ENCODE data around the gene NUDT14.

NUDT14 gene

GRCh38 chr14:105131241-105131640, 49.9 kb downstream of the NUDT14 start:
- DNase-seq = no peak

- no peak for DNase-seq
Measured at GRCh38 chr14:105128059-105128458, 53.1 kb downstream of the NUDT14 start.

GRCh38 chr14:105126981-105127329, 54.2 kb downstream of the NUDT14 start:
- DNase-seq = no peak

- DNase-seq = no peak
Measured at GRCh38 chr14:105126126-105126980, 54.8 kb downstream of the NUDT14 start.

DNA sequence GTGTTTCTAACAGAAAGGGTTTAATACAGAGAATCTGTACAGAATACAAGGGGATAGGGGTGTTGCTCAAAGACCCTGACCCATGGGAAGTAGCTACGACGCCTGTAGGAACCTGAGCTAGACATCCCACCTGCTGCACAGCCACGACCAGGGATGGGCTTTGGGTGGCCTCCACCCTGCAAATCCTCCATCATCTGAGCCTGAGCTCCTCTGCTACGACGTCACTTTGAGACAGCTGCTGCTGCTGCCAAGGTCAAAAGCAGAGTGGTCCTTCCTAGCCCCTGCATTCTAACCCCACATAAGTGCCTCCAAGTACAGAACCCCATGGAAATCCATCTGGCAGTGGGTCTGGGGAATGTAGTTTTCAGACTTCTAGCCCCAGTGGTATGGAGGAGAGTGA, 56.3 kb downstream of the NUDT14 start:
- DNase-seq = no peak

GRCh38 chr14:105123981-105124765, 56.9 kb downstream of the NUDT14 start:
- no peak for DNase-seq

DNA sequence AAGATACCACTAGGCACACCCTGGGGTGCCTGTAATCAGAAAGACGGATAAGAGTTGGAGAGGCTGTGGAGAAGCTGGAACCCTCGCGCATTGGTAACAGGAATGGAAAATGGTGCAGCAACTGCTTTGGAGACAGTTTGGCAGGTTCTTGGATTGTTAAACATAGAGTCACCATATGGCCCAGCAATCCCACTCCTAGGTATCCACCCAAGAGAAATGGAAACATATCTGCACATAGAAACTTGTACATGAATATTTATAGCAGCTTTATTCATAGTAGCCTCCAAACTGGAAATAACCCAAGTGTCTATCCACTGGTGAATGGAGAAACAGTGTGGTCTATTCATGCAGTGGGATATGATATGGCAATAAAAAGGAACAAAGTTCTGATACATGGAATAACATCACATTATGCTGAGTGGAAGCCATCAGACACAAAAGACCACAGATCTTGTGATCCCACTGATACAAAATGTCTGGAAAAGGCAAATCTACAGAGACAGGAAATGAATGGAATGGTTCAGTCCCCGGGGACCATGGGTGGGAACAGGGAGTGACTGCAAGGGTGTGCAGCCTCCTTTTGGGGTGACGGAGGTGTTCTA, 57.9 kb downstream of the NUDT14 start:
- DNase-seq = no peak
